HG03558 (cell line): ENCODE results near the gene STUB1.

Experiments
- ATAC-seq: cut with Tn5 transposase; IDR thresholded peaks from one replicate; pipeline ENCODE4 v1.9.1; 2021; ENCODE audit warnings: moderate number of reproducible peaks; ENCODE audit not compliant: unreplicated experiment; ENCODE audit errors: extremely low read depth

Gene STUB1

GRCh38 chr16:679814-680624 is at the start of gene STUB1:
Gene STUB1 (plus strand): TSS chr16:680410. CDS start chr16:680526, 116 bp downstream.
- ATAC-seq = no peak

DNA sequence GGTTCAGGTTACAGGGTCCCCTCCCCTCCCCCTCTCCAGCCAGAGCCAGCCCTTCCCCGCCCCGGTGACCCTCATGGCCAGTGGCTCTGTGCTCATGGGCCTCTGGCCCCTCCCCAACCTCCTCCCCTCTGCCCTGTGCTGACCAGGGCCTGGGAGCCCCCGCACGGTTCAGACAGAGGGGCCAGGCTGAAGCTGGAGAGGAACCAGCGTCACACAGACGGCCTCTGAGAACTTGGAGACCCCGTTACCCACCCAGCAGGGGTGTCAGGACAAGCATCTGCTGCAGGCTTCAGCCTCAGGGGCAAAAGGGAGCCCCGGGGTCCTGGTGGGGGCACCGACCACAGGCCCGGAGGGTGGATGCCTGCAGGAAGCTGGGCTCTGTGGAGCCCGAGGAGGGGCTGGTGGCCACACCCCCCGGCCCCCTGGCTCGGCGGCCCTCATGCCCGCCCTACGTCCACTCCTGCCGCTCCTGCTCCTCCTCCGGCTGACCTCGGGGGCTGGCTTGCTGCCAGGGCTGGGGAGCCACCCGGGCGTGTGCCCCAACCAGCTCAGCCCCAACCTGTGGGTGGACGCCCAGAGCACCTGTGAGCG is 49.3 kb upstream of the STUB1 start, which contains the start of gene WFIKKN1:
Gene WFIKKN1, plus strand, starts transcription at position 171 of the 591 bp plus-strand sequence. Its CDS starts 269 bp downstream, at position 440.
- ATAC-seq = no peak

- no peak for ATAC-seq
Measured at GRCh38 chr16:631808-632358, 48.3 kb upstream of the STUB1 start.

DNA sequence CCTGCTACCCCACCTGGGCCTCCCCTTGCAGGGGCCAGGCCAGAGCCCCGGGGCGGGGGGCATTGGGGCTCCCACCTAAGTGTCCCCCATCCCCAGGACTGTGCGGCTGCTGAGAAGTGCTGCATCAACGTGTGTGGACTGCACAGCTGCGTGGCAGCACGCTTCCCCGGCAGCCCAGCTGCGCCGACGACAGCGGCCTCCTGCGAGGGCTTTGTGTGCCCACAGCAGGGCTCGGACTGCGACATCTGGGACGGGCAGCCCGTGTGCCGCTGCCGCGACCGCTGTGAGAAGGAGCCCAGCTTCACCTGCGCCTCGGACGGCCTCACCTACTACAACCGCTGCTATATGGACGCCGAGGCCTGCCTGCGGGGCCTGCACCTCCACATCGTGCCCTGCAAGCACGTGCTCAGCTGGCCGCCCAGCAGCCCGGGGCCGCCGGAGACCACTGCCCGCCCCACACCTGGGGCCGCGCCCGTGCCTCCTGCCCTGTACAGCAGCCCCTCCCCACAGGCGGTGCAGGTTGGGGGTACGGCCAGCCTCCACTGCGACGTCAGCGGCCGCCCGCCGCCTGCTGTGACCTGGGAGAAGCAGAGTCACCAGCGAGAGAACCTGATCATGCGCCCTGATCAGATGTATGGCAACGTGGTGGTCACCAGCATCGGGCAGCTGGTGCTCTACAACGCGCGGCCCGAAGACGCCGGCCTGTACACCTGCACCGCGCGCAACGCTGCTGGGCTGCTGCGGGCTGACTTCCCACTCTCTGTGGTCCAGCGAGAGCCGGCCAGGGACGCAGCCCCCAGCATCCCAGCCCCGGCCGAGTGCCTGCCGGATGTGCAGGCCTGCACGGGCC is 47.5 kb upstream of the STUB1 start:
- no peak for ATAC-seq

GRCh38 chr16:633336-634050 is 46.7 kb upstream of the STUB1 start:
- no peak for ATAC-seq

DNA sequence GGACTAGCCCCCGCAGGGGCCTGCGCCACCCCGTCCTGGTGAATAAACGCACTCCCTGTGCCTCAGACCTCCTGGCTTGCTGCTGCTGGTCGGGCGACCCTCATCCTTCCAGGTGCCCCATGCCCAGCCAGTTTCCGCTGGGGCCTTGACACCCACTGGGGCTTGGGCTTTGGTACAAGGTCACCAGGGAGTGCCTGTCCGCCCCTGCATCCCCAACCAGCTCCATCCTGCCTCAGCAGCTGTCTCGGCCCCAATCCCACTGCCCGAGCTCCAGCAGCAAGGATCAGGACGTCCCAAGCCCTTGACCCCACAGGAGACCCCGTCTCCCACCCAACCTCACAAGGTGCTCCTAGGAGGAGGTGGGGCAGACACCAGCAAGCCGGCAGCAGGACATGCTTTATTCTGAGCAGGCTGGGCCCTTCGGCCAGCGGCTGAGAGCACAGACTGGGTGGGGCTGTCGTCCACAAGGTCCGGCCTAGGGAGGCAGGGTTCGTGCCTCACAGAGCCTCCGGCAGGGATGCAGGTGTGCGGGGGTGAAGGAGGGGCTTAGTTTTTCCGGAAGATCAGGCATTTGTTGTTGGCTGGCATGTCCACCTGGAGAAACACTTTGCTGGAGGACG is 46.0 kb upstream of the STUB1 start:
- ATAC-seq = no peak

DNA sequence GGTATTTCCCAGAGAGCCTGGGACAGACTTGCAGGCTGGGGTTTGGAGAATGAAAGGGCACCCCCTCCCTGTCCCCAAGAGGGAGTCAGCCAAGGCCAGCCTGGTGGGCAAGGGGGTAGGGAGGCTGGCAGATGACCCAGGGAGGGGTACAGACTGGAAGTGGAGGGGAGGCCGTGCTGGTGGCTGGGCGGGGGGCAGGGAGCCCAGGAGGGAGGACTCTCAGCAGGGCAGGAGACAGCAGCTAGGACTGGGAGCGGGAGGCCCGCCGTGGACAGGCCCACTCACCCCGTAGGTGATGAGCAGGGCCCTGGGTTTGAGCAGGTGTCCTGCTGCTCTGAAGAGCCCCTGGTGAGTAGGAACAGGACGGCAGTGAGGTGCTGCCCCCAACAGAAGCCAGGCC is 45.2 kb upstream of the STUB1 start:
- no peak for ATAC-seq

- ATAC-seq = peak; percentile 6
Measured at GRCh38 chr16:635573-636205, 44.5 kb upstream of the STUB1 start.

DNA sequence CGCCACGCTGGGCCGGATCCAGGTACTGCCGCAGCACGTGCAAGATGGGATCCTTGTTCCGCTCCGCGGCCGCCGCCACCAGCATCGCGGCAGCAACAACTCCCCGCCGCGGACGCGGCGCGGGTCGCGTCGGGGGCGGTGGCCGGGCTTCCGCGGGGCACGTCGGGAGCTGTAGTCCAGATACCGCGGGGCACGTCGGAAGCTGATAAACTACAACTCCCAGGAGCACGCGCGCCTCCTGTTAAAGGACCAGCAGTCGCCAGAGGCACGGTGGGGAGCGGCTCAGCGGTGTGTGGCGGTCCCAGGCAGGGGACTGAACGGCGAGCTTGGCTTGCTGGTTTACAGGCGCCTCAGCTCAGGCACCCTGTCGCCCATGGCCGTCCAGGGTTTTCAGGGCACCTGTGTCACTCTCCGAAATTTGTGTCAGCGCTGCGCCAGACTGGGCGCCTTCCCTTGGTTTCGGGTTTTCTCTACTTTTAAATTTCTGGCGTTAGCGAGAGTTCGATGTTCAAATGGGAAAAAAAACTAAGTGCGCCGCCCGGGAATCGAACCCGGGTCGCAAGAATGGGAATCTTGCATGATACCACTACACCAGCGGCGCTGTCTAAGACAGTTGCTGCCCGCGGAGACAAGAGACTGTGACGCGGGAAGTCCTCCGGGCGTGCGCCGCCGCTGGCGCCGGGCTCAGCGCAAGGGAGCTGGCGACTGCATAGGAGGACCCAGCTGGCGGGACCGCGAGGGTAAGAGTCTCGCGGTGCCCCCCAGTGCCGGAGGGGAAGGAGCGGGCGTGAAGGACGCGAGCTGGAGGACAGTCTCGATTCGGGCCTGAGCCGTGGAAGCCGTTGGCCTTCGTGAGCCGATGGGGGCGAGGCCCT is 43.8 kb upstream of the STUB1 start, which contains the start of gene METTL26:
Gene METTL26, minus strand, starts transcription at position 100 of the 875 bp plus-strand sequence. Its CDS starts 15 bp downstream, at position 85.
- ATAC-seq = peak; percentile 51

DNA sequence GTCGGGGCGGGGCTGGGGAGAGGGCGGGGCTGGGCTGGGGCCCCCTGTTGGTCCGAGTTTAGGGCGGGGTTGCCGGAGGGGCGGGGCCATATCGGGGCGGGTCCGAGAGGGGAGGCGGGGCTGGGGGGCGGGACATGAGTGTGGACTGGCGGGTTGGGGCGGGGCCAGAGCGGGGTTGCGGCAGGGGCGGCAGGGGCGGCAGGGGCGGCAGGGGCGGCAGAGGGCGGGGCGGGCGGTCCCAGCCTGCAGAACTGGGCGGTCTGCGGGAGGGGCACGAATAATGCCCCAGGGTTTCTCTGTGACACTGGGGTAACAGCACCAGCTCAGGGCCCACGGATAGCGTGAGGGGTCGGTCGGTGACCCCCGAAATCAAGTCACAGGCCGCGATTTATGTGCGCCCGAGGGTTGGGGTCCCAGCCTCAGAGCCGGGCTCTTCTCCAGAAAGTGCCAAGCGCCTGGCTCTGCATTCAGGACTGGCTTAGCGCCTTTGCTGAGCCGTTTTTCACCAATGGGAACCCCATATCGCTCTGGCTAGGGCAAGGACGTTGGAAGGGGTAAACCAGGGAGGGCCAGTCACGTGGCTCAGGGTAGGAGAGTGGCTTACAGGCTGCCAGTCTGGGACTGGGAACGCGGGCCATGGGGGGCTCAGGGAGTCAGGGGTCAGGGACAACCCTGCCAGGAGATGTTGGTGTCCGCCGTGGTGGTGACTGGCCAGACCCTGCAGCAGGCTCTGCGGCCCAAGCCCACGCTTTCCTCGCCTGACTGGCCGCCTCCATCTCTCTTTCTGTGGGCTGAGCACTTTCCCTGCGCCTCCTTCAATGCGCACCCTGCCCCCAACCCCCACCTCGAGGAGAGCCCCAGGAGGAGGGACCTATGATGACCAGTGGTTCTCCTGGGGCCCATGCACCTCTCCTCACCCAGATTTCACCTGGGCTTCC is 42.9 kb upstream of the STUB1 start:
- ATAC-seq = no peak

- ATAC-seq = no peak
Measured at GRCh38 chr16:638034-638543, 42.1 kb upstream of the STUB1 start.

GRCh38 chr16:638836-639235 is 41.4 kb upstream of the STUB1 start:
- ATAC-seq = no peak

DNA sequence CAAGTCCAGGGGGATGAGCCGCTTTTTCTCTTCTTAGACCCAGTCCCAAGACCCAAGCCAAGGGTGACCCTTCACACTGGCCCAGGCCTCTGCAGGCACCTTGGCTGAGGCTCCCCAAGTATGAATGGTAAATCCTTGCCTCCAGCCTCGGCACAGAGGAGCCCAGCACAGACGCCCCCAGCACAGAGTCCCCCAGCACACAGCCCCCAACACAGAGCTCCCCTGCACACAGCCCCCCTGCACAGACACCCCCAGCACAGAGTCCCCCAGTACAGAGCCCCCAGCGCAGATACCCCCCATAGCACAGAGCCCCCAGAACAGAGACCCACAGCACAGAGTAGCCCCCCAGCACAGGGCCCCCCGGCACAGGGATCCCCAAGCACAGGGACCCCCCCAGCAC is 39.6 kb upstream of the STUB1 start:
- no peak for ATAC-seq

- no peak for ATAC-seq
Measured at GRCh38 chr16:641326-642188, 38.7 kb upstream of the STUB1 start, which contains the start of gene MCRIP2. Gene MCRIP2 (plus strand): TSS chr16:641828. CDS start chr16:641992, 164 bp downstream.

GRCh38 chr16:642189-643049 is 37.8 kb upstream of the STUB1 start:
- no peak for ATAC-seq
